ENCODE measurements around the gene GTF2F1. TPM values are rescaled to one million over a fixed set of nuclear protein-coding genes. Genes with fewer than 3 reads are reported as not detected.
"Not testable (repeated sequence)": the region's sequence is repeated elsewhere in the genome, so short reads cannot be mapped to it uniquely, and the experiment has no call there.

GTF2F1 gene
- 35.1 and 36.7 TPM in 2 replicates for total RNA-seq

DNA sequence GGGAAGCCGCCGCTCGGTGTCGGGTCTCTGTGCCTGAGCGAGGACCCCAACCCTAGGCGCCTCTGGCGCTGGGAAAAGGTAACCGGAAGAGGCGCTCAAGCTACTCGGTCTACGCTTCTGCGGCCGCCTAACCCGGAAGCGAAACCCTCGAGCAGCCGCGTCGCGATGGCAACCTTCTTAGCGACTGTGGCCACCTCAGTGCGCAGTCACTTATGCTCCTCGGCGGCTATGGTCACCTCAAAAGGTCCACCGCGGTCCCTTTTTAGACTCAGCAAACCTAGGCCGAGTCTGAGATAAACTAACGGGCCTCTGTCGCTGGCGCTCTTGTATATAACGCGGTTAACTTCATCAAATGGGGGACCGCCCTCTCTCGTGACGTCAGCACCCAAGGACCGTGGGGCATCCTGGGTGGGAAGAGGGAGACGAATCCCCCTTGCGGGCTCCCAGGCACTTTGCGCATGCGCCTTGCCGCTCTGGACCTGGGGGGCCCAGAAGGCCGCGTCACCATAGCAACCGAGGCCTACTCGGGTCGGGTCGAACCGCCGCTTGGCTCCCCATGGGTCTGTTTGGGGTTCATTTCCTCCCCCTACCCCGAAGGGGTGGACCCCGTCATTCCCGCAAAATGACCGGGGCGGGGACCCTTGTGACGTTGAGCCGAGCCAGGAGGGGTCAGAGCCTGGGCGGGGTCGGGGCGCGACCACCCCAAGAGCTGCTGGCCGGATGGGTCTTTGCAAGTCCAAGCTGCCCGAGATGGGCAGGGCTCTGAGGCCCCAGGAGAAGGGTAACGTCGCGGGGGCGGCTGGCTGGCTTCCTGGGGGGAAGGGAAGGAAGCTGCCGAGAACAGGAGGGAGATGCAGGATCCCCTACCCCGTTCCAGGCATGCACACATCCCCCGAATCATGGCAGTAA lies at the start of gene GTF2F1:
GTF2F1 (minus strand) TSS at position 91 of the 909 bp plus-strand sequence. CDS start 169 bp downstream, outside the sequence.
- peak; percentile 90 to 91 for DNase-seq (ENCODE audit: low read depth in 2 of 2)

- DNase-seq (ENCODE audit: low read depth in 2 of 2), result no peak
These were observed 49.2 kb upstream of the GTF2F1 start for GRCh38 chr19:6442087-6442688.

DNA sequence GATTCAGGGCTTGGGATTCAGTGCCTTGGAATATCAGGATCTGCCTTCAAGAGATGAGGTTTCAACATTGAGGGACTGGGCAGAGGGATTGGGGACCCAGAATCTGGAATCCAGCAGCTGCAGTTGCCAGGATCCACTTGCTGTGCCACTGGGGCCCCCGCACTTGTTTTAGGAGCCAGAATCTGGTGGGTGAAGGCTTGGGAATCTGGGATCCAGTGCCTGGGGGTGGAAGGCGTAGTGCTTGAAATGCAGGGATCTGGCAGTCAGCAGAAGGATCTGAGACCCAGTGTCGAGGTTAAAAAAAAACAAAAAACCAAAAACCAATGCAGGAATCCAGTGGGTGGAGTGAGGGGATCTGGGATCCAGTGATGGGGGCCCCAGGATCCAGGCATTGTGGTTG lies 47.9 kb upstream of the GTF2F1 start:
- DNase-seq (ENCODE audit: low read depth in 2 of 2), result no peak

DNA sequence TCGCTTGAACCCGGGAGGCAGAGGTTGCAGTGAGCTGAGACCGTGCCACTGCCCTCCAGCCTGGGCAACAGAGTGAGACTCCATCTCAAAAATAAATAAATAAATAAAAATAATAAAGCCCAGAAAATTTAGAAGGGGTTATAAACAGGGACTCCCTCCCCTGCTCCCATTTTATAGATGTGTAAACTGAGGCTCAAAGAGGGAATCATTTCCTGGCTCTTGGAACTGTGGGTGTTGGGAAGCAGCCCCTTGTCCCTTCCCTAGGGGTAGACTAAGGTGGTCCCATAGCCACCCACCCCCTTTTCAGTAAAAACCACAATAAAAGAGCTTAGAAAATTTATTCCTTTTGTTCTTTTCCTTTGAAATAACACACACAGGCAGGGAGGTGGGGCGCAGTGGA lies 46.8 kb upstream of the GTF2F1 start:
- DNase-seq (ENCODE audit: low read depth in 2 of 2), result no peak

- DNase-seq (ENCODE audit: low read depth in 2 of 2), result no peak
These were observed 40.7 kb upstream of the GTF2F1 start, which contains the start of gene SLC25A41 for GRCh38 chr19:6433663-6434062. Gene SLC25A41, minus strand, starts transcription at chr19:6433763. Its CDS starts 70 bp downstream, at chr19:6433693.

DNA sequence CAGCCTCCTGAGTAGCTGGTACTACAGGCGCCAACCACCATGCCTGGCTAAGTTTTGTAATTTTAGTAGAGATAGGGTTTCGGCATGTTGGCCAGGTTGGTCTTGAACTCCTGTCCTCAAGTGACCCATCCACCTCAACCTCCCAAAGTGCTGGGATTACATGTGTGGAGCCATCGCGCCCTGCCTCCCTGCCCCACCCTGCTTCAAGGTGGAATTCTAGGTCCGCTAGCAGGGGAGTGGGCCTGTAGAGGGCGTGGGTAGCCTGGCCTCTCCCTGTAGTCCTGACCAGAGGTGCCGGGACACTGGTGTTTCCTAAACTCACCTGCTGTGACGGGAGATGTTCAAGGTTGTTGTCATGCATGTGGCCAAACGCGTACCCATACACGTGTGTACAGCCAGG lies 40.2 kb upstream of the GTF2F1 start:
- DNase-seq (ENCODE audit: low read depth in 2 of 2), result no peak

DNA sequence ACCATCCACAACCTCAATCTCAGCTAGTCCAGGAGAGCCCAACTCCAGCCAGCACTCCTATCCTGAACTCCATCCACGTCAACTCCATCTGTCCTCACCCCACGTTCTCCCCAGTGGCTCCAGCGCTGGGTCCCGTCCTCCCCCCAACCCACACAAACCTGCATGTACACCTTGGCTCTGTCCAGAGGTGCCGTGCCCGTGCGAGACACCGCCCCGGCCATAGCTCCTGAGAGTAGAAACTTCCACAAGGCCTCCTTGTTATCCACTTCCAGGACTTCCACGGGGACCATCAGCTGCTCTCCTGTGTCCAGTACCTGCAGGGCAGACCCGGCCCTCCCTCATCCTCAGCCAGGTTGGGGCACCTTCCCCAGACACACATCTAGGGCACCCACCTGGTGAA lies 38.9 kb upstream of the GTF2F1 start:
- no peak for DNase-seq (ENCODE audit: low read depth in 2 of 2)

- no peak for DNase-seq (ENCODE audit: low read depth in 2 of 2)
These were observed 36.7 kb upstream of the GTF2F1 start for GRCh38 chr19:6429419-6430221.

DNA sequence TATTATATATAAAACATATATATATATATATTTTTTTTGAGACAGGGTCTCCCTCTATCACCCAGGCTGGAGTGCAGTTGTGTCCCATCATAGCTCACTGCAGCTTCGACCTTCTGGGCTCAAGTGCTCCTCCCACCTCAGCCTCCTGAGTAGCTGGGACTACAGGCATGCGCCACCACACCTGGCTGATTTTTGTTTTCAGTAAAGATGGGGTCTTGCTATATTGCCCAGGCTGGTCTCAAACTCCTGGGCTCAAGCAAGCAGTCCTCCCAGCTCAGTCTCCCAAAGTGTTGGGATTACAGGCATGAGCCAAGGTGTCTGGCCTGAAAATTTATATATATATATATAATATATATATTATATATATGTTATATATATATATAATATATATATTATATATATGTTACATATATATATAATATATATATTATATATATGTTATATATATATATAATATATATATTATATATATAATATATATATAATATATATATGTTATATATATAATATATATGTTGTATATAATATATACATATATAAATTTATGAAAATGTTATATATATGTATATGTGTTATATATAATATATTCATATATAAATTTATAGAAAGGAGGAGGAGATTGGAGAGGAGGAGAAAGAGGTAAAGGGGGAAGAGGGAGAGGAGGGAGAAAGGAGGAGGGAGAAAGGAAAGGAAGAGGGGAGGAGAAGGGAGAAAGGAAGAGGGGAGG lies 35.9 kb upstream of the GTF2F1 start:
- not testable (repeated sequence) for DNase-seq (ENCODE audit: low read depth in 2 of 2)

DNA sequence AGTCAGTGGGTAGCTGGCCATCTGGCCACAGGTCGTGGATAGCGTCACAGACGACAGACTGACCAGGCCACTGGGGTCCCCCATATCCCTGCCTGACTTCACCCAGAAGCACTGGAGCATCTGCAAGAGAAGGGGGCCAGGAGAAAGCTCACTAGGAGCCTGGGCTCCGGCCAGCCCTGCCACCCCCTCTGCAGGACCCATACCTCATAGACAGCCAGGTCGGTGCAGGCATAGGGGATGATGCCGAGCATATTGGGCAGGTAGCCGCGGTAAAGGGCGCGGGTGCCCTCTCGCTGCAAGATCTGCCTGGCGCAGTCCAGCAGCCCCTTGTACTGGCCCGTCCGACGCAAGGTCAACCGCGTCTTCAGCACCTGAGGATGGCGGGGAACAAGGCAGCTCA lies 34.2 kb upstream of the GTF2F1 start:
- no peak for DNase-seq (ENCODE audit: low read depth in 2 of 2)

DNA sequence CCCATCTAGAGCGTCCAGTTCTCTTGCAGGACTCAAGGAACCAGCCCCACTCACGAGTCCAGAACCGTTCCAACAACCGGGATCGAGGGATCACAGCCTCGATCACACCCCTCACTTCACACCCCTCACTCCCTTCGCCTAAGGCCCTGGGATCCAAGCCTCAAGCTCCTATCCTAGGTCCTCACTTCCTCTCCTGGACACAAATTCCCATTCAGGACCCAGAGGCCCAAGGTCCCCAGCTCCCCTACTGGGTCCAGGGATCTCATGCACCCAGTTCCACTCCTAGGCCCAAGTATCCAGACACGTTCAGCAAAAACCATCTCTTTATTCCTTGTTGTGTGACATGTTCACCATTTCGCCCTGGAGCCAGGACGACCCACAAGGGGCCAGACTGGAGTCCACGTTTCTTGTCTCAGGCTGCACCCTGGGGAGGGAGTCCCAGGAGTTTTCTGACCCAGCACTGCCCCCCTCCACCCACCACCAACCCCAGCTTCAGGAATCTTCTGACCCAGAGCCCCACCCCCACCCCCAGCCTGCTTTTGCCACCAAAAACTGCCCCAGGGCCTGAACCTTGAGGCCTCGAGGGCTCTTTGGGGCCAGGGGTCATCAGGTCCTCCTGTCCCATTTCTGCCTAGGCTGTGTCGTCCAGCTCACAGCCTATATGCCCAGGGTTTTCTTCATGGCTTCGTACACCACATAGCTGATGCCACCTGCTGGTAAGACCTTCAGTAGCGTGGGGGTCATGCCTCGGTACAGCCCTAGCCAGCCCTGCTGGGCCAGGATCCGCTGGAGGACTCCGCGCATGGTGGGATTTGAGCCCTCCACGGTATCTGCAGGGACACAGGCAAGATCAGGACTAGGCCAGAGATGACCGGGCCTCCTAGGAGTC lies 33.0 kb upstream of the GTF2F1 start:
- no peak for DNase-seq (ENCODE audit: low read depth in 2 of 2)

GRCh38 chr19:6424939-6425731 lies 32.2 kb upstream of the GTF2F1 start:
- peak; percentile 100 for DNase-seq (ENCODE audit: low read depth in 2 of 2)

DNA sequence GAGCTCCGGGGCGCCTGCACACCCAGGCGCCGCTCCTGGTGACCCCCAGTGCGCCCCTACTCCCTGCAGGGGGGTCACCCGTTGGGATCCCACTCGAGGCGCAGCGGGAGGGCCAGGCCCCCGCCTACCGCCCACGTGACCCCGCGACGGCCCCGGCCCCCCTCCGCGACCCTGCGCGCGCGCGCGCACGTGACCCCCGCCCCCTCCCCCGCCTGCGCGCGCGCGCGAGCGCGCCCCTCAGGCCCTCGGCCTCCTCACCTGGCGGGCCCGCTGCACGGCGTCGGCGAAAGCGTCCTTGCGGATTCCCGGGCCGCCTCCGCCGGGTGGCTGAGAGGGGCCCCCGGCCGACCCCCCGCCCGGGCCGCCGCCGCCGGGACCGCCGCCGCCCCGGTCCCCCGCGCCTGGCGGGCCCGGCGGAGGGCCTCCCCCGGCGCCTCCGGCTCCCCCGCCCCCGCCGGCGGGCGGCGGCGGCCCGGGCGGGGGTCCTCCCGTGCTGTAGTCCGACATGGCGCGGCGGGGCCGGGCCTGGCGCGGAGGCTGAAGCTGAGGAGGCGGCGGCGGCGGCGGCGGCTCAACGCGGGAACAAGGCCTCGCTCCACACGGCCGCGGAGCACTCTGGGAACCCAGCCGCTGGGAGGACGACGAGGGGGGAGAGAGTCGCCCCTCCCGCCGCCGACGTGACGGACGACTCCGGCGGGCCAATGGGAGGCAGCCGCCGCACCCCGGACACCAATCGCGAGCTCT lies 31.4 kb upstream of the GTF2F1 start, which contains the start of gene KHSRP:
KHSRP (minus strand) TSS at position 617 of the 744 bp plus-strand sequence; CDS start at position 507, 110 bp downstream.
- DNase-seq (ENCODE audit: low read depth in 2 of 2), result peak; percentile 15 to 29

DNA sequence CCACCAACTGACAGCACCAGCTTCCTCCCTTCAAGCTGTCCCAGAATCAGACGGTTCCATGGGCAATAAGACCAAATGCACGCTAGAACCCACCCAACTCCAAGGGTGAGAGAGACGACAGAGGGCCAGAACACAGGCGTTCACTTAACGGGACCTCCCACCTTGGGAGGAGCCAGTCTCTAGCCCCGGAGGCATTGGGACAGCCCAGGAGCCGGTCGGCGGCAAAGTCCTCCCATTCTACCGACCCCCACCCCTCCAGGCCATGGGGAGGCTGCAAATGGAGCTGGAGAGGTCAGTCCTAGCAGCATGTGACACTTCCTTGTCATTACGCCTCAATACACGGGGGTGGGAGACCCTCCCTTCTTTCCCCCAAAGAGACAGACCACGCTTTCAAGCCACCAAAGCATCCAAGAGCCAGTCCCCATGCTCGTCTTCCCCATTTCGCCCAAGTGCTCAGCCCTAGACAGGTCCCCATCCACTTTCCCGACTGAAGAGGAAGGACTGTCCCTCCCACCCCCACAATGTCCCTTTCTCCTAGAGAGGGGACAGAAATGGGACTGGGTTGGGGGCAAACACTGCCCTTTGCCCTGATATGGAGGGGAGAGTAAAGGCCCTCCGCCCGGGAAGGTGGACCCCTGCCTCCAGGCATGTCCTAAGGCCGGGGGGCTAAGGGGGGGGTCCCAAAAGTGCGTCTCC lies 30.7 kb upstream of the GTF2F1 start:
- DNase-seq (ENCODE audit: low read depth in 2 of 2), result peak; percentile 45 to 60

- DNase-seq (ENCODE audit: low read depth in 2 of 2), result no peak
These were observed 28.4 kb upstream of the GTF2F1 start for GRCh38 chr19:6421075-6422014.

DNA sequence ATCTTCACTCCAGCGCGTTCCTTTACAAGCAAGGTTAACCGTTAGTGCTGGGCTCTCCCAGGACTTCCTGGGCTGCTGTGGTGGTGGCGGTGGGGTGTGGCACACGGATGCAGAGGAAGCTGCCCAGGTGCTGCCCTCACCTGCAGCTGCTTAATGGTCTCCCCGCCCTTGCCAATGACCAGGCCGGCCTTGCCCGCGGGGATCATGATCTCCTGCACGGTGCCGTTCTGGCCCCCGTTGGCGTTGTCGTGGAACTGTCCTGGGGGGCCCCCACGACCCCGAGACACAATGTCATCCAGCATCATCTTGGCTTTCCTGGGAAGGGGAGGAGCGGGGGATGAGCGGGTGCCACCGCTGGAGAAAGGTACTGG lies 25.6 kb upstream of the GTF2F1 start:
- DNase-seq (ENCODE audit: low read depth in 2 of 2), result no peak
